Measurements from ENCODE around the gene BMP6.

The BMP6 gene

GRCh38 chr6:7749478-7749877, 23.6 kb downstream of the BMP6 start:
- H3K9me3 ChIP-seq (ENCODE audit: insufficient read depth, low read depth, low read length), result no peaks in the 10 kb centered on the region
- H3K36me3 ChIP-seq (ENCODE audit: insufficient read depth, low read length), result no peaks in the 10 kb centered on the region
- 91% methylated on average over 4 of the region's 4 CpGs for WGBS

GRCh38 chr6:7750197-7750596, 24.3 kb downstream of the BMP6 start:
- H3K9ac ChIP-seq (ENCODE audit: low read depth, low read length), result no peak overlapping the region

More at GRCh38 chr6:7749478-7749877, 23.6 kb downstream of the BMP6 start:
- Histone ChIP-seq H3K27me3 (ENCODE audit: insufficient read depth, low read length) (no peaks in the 10 kb centered on the region), H3K9ac (ENCODE audit: low read depth, low read length) (no peak overlapping the region), H3K4me1 (ENCODE audit: insufficient read depth, low read length) (no peaks in the 10 kb centered on the region; the same call in 1 of the 2 replicates), H3K27ac (ENCODE audit: low read depth, low read length) (no peak overlapping the region), H3K4me3 (ENCODE audit: low read length) (no peak overlapping the region)

GRCh38 chr6:7758456-7758855, 32.6 kb downstream of the BMP6 start:
- no peaks in the 10 kb centered on the region for H3K27me3 ChIP-seq (ENCODE audit: insufficient read depth, low read length)
- no peaks in the 10 kb centered on the region for H3K4me1 ChIP-seq (ENCODE audit: insufficient read depth, low read length)
- no peak overlapping the region for H3K9ac ChIP-seq (ENCODE audit: low read depth, low read length)
- H3K4me3 ChIP-seq (ENCODE audit: low read length), result no peak overlapping the region
- no peaks in the 10 kb centered on the region for H3K9me3 ChIP-seq (ENCODE audit: insufficient read depth, low read depth, low read length)
- no peak overlapping the region for H3K27ac ChIP-seq (ENCODE audit: low read depth, low read length)
- 84% methylated on average over 6 of the region's 7 CpGs for WGBS
- no peaks in the 10 kb centered on the region for H3K36me3 ChIP-seq (ENCODE audit: insufficient read depth, low read length)

More at GRCh38 chr6:7750197-7750596, 24.3 kb downstream of the BMP6 start:
- no peak overlapping the region for H3K27ac ChIP-seq (ENCODE audit: low read depth, low read length)
- no peaks in the 10 kb centered on the region for H3K9me3 ChIP-seq (ENCODE audit: insufficient read depth, low read depth, low read length)
- H3K4me1 ChIP-seq (ENCODE audit: insufficient read depth, low read length), result no peaks in the 10 kb centered on the region; the same call in 1 of the 2 replicates
- H3K4me3 ChIP-seq (ENCODE audit: low read length), result no peak overlapping the region
- H3K27me3 ChIP-seq (ENCODE audit: insufficient read depth, low read length), result no peaks in the 10 kb centered on the region
- WGBS, result 91% methylated on average over 7 of the region's 7 CpGs
- no peaks in the 10 kb centered on the region for H3K36me3 ChIP-seq (ENCODE audit: insufficient read depth, low read length)

- no peak overlapping the region for H3K9ac ChIP-seq (ENCODE audit: low read depth, low read length)
- H3K9me3 ChIP-seq (ENCODE audit: insufficient read depth, low read depth, low read length), result no peaks in the 10 kb centered on the region
- no peak overlapping the region for H3K4me3 ChIP-seq (ENCODE audit: low read length)
- no peaks in the 10 kb centered on the region for H3K36me3 ChIP-seq (ENCODE audit: insufficient read depth, low read length)
- WGBS, result 89% methylated on average over 3 of the region's 3 CpGs
- H3K27me3 ChIP-seq (ENCODE audit: insufficient read depth, low read length), result no peaks in the 10 kb centered on the region
- no peak overlapping the region for H3K27ac ChIP-seq (ENCODE audit: low read depth, low read length)
- no peaks in the 10 kb centered on the region for H3K4me1 ChIP-seq (ENCODE audit: insufficient read depth, low read length)
Observed at GRCh38 chr6:7759320-7759719, 33.4 kb downstream of the BMP6 start.

GRCh38 chr6:7761051-7761450, 35.2 kb downstream of the BMP6 start:
- Histone ChIP-seq H3K36me3 (ENCODE audit: insufficient read depth, low read length) (no peaks in the 10 kb centered on the region), H3K27ac (ENCODE audit: low read depth, low read length) (no peak overlapping the region), H3K27me3 (ENCODE audit: insufficient read depth, low read length) (no peaks in the 10 kb centered on the region), H3K4me1 (ENCODE audit: insufficient read depth, low read length) (no peaks in the 10 kb centered on the region), H3K9ac (ENCODE audit: low read depth, low read length) (no peak overlapping the region), H3K4me3 (ENCODE audit: low read length) (no peak overlapping the region), H3K9me3 (ENCODE audit: insufficient read depth, low read depth, low read length) (no peaks in the 10 kb centered on the region)
- 97% methylated on average over 3 of the region's 3 CpGs for WGBS

GRCh38 chr6:7762760-7763159, 36.9 kb downstream of the BMP6 start:
- H3K36me3 ChIP-seq (ENCODE audit: insufficient read depth, low read length), result no peaks in the 10 kb centered on the region
- H3K4me3 ChIP-seq (ENCODE audit: low read length), result no peak overlapping the region
- H3K9me3 ChIP-seq (ENCODE audit: insufficient read depth, low read depth, low read length), result no peaks in the 10 kb centered on the region
- no peak overlapping the region for H3K9ac ChIP-seq (ENCODE audit: low read depth, low read length)
- 94% methylated on average over 12 of the region's 12 CpGs for WGBS
- no peaks in the 10 kb centered on the region for H3K4me1 ChIP-seq (ENCODE audit: insufficient read depth, low read length)
- H3K27ac ChIP-seq (ENCODE audit: low read depth, low read length), result no peak overlapping the region
- no peaks in the 10 kb centered on the region for H3K27me3 ChIP-seq (ENCODE audit: insufficient read depth, low read length)

GRCh38 chr6:7763881-7764280, 38.0 kb downstream of the BMP6 start:
- H3K9me3 ChIP-seq (ENCODE audit: insufficient read depth, low read depth, low read length), result no peaks in the 10 kb centered on the region
- H3K4me1 ChIP-seq (ENCODE audit: insufficient read depth, low read length), result peaks cover 2% of the 10 kb centered on the region; the same call in 1 of the 2 replicates

GRCh38 chr6:7765575-7766325, 39.9 kb downstream of the BMP6 start:
- no peak overlapping the region for H3K27ac ChIP-seq (ENCODE audit: low read depth, low read length)
- H3K36me3 ChIP-seq (ENCODE audit: insufficient read depth, low read length), result no peaks in the 10 kb centered on the region
- H3K4me1 ChIP-seq (ENCODE audit: insufficient read depth, low read length), result peaks cover 20% of the 10 kb centered on the region
- H3K9ac ChIP-seq (ENCODE audit: low read depth, low read length), result no peak overlapping the region
- H3K4me3 ChIP-seq (ENCODE audit: low read length), result no peak overlapping the region
- WGBS, result 94% methylated on average over 9 of the region's 10 CpGs
- no peaks in the 10 kb centered on the region for H3K27me3 ChIP-seq (ENCODE audit: insufficient read depth, low read length)
- H3K9me3 ChIP-seq (ENCODE audit: insufficient read depth, low read depth, low read length), result no peaks in the 10 kb centered on the region

More at GRCh38 chr6:7763881-7764280, 38.0 kb downstream of the BMP6 start:
- Histone ChIP-seq H3K4me3 (ENCODE audit: low read length) (no peak overlapping the region), H3K27me3 (ENCODE audit: insufficient read depth, low read length) (no peaks in the 10 kb centered on the region), H3K9ac (ENCODE audit: low read depth, low read length) (no peak overlapping the region), H3K27ac (ENCODE audit: low read depth, low read length) (no peak overlapping the region), H3K36me3 (ENCODE audit: insufficient read depth, low read length) (no peaks in the 10 kb centered on the region)
- WGBS, result 89% methylated on average over 9 of the region's 9 CpGs

- 92% methylated on average over 2 of the region's 3 CpGs for WGBS
- Histone ChIP-seq H3K27me3 (ENCODE audit: insufficient read depth, low read length) (no peaks in the 10 kb centered on the region), H3K9me3 (ENCODE audit: insufficient read depth, low read depth, low read length) (no peaks in the 10 kb centered on the region), H3K4me3 (ENCODE audit: low read length) (no peak overlapping the region), H3K4me1 (ENCODE audit: insufficient read depth, low read length) (peaks cover 31% of the 10 kb centered on the region), H3K9ac (ENCODE audit: low read depth, low read length) (no peak overlapping the region), H3K27ac (ENCODE audit: low read depth, low read length) (no peak overlapping the region), H3K36me3 (ENCODE audit: insufficient read depth, low read length) (no peaks in the 10 kb centered on the region)
Observed at GRCh38 chr6:7769702-7770101, 43.8 kb downstream of the BMP6 start.

GRCh38 chr6:7770111-7770510, 44.2 kb downstream of the BMP6 start:
- Histone ChIP-seq H3K9me3 (ENCODE audit: insufficient read depth, low read depth, low read length) (no peaks in the 10 kb centered on the region), H3K9ac (ENCODE audit: low read depth, low read length) (no peak overlapping the region), H3K4me3 (ENCODE audit: low read length) (no peak overlapping the region), H3K4me1 (ENCODE audit: insufficient read depth, low read length) (peaks cover 31% of the 10 kb centered on the region), H3K36me3 (ENCODE audit: insufficient read depth, low read length) (no peaks in the 10 kb centered on the region), H3K27ac (ENCODE audit: low read depth, low read length) (no peak overlapping the region; the same call in 1 of the 2 replicates), H3K27me3 (ENCODE audit: insufficient read depth, low read length) (no peaks in the 10 kb centered on the region)
- 89% methylated on average over 4 of the region's 4 CpGs for WGBS

GRCh38 chr6:7770601-7771000, 44.7 kb downstream of the BMP6 start:
- H3K4me1 ChIP-seq (ENCODE audit: insufficient read depth, low read length), result peaks cover 31% of the 10 kb centered on the region
- no peak overlapping the region for H3K4me3 ChIP-seq (ENCODE audit: low read length)
- WGBS, result 83% methylated on average over 3 of the region's 3 CpGs
- no peaks in the 10 kb centered on the region for H3K27me3 ChIP-seq (ENCODE audit: insufficient read depth, low read length)
- no peaks in the 10 kb centered on the region for H3K36me3 ChIP-seq (ENCODE audit: insufficient read depth, low read length)
- no peak overlapping the region for H3K9ac ChIP-seq (ENCODE audit: low read depth, low read length)
- no peak overlapping the region; the same call in 1 of the 2 replicates for H3K27ac ChIP-seq (ENCODE audit: low read depth, low read length)
- H3K9me3 ChIP-seq (ENCODE audit: insufficient read depth, low read depth, low read length), result no peaks in the 10 kb centered on the region

All from HUES64 (cell line).